Keratinocyte (primary cell): Measurements from ENCODE around the gene CLCA1.

Experiments used
- CTCF ChIP-seq, 3 experiments: IDR thresholded peaks in 1 of 3; conservative IDR thresholded peaks in 1 of 3; optimal IDR thresholded peaks in 1 of 3; 2 replicates in 2 of 3; 3 replicates in 1 of 3; pipeline versions ENCODE3 to v1.5.1; 2011; ENCODE audit warnings: low read length in 3 of 3, mild to moderate bottlenecking in 3 of 3, moderate library complexity in 2 of 3, control low read depth in 1 of 3, inconsistent platforms in 1 of 3; ENCODE audit not compliant: insufficient read depth in 2 of 3; ENCODE audit errors: extremely low read depth in 1 of 3
- EZH2 ChIP-seq: IDR thresholded peaks from one replicate; pipeline ENCODE4 v1.6.1; 2012; ENCODE audit warnings: inconsistent platforms, mild to moderate bottlenecking, low read length, moderate library complexity

- TF ChIP-seq CTCF (optimal IDR thresholded peaks at IDR 0.05 in 1 of 3, IDR thresholded peaks at IDR 0.05 in 1 of 3, conservative IDR thresholded peaks at IDR 0.05 in 1 of 3; ENCODE audit: extremely low read depth in 1 of 3, insufficient read depth in 2 of 3, low read length in 3 of 3) (no peak), EZH2 (no peak)
These were observed 21.4 kb upstream of the CLCA1 start for GRCh38 chr1:86447198-86447790.
